Smooth muscle cell (in vitro differentiated cells): ENCODE data around the gene PCSK6. TPM values are rescaled to one million over a fixed set of nuclear protein-coding genes. Genes with fewer than 3 reads are reported as not detected.

Source experiments
- DNase-seq: peaks from one replicate; lab custom pipeline; 2025; ENCODE audit not compliant: unreplicated experiment; lab: John Stamatoyannopoulos, UW
- H2AFZ ChIP-seq: fragments of 200-600 bp; sonication (generic); 2 replicates; pipeline ENCODE4 v1.6.0; 2016; ENCODE audit warnings: antibody characterized with exemption, low read depth, mild to moderate bottlenecking
- H3F3A ChIP-seq: fragments of 200-600 bp; sonication (generic); 2 replicates; pipeline ENCODE4 v1.6.0; 2017; ENCODE audit warnings: antibody characterized with exemption, low read depth
- H3K27ac ChIP-seq: fragments of 200-600 bp; sonication (generic); 2 replicates; pipeline ENCODE4 v1.5.1; 2016; ENCODE audit warnings: low read depth, mild to moderate bottlenecking
- H3K27me3 ChIP-seq: fragments of 200-600 bp; sonication (generic); 2 replicates; pipeline ENCODE4 v1.6.1; 2016; ENCODE audit warnings: low read depth, mild to moderate bottlenecking
- H3K36me3 ChIP-seq: fragments of 200-600 bp; sonication (generic); 2 replicates; pipeline ENCODE4 v1.5.1; 2016; ENCODE audit warnings: low read depth
- H3K4me1 ChIP-seq: fragments of 200-600 bp; sonication (generic); 2 replicates; pipeline ENCODE4 v1.5.1; 2016; ENCODE audit warnings: low read depth
- H3K4me2 ChIP-seq: fragments of 200-600 bp; sonication (generic); 2 replicates; pipeline ENCODE4 v1.6.0; 2016; ENCODE audit warnings: mild to moderate bottlenecking
- H3K4me3 ChIP-seq: fragments of 200-600 bp; sonication (generic); 2 replicates; pipeline ENCODE4 v1.5.1; 2016; ENCODE audit warnings: mild to moderate bottlenecking
- H3K79me2 ChIP-seq: fragments of 200-600 bp; sonication (generic); 2 replicates; pipeline ENCODE4 v1.6.0; 2016; ENCODE audit warnings: low read depth, mild to moderate bottlenecking
- H3K9ac ChIP-seq: fragments of 200-600 bp; sonication (generic); 2 replicates; pipeline ENCODE4 v1.6.0; 2016; ENCODE audit warnings: low read depth
- H3K9me3 ChIP-seq: fragments of 200-600 bp; sonication (generic); replicated peaks from 2 replicates; pipeline ENCODE4 v1.5.1; 2016; ENCODE audit warnings: low read depth
- H4K20me1 ChIP-seq: fragments of 200-600 bp; sonication (generic); 2 replicates; pipeline ENCODE4 v1.6.0; 2016; ENCODE audit warnings: low read depth
- WGBS: methylation state at CpG from one replicate; pipeline ENCODE4 v1.1.7; 2016; ENCODE audit warnings: low lambda C conversion rate; 5-methylcytosine and 5-hydroxymethylcytosine counted together
- polyA plus RNA-seq: library from polyadenylated mRNA; unstranded; fragments of >200 nt; fragmentation: Nextera tagmentation; extraction: Ambion mirVana; gene quantifications from 2 replicates; pipeline ENCODE4 v1.2.1, GENCODE V29; 2016
- total RNA-seq: library from RNA; depleted of rRNA; stranded (reverse); fragments of >200 nt; gene quantifications from 2 replicates; pipeline ENCODE4 v1.2.3, GENCODE V29; 2014
- TF ChIP-seq, protein P1 (sequence below): fragments of 200-600 bp; sonication (generic); IDR thresholded peaks from 2 replicates; pipeline ENCODE4 v1.5.1; 2017; ENCODE audit warnings: borderline replicate concordance, mild to moderate bottlenecking, antibody characterized with exemption; ENCODE audit not compliant: insufficient read depth, poor library complexity, severe bottlenecking

Gene PCSK6
- total and polyA plus RNA-seq, 2 experiments from 2014 or later = 17.5 TPM

DNA sequence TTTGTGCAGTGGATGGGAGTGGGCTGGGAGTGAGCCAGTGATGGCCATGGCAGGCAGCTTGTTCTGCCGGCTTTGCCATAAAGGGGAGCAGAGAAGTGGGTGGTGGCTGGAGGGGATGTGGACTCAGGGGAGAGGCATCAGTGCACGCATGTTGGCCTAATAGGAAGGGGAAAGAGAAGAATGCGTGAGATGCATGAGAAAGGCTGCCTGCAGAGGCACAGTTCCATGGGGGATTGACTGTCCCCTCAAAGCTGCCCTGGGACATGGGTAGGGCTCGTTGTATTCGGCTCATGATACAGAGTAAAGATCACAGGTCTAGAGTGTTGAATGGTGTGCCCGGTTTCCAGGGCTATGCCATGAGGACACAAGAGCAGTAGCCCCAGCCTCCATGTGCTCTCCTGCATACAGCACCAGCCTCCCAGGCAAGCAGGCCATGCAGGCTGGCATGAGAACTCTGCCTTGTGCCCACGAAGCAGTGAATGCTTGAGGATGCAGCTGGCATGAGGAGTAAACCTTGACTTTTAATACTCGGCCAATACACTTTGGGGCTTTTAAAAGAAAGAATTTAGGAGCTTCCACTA, 126.4 kb downstream of the PCSK6 start:
- H3K9me3 ChIP-seq = no peaks in the 10 kb centered on the region
- no peaks in the 10 kb centered on the region for H3K27me3 ChIP-seq
- H3K4me3 ChIP-seq = no peak overlapping the region
- DNase-seq = no peak
- no peaks in the 10 kb centered on the region for H3K4me1 ChIP-seq
- 93% methylated on average over 8 of the region's 8 CpGs for WGBS
- H4K20me1 ChIP-seq = no peaks in the 10 kb centered on the region
- H3K9ac ChIP-seq = no peak overlapping the region
- H3K36me3 ChIP-seq = peaks cover 6% of the 10 kb centered on the region
- H3K79me2 ChIP-seq = no peaks in the 10 kb centered on the region
- no peaks in the 10 kb centered on the region for H3F3A ChIP-seq
- TF ChIP-seq, protein P1, sequence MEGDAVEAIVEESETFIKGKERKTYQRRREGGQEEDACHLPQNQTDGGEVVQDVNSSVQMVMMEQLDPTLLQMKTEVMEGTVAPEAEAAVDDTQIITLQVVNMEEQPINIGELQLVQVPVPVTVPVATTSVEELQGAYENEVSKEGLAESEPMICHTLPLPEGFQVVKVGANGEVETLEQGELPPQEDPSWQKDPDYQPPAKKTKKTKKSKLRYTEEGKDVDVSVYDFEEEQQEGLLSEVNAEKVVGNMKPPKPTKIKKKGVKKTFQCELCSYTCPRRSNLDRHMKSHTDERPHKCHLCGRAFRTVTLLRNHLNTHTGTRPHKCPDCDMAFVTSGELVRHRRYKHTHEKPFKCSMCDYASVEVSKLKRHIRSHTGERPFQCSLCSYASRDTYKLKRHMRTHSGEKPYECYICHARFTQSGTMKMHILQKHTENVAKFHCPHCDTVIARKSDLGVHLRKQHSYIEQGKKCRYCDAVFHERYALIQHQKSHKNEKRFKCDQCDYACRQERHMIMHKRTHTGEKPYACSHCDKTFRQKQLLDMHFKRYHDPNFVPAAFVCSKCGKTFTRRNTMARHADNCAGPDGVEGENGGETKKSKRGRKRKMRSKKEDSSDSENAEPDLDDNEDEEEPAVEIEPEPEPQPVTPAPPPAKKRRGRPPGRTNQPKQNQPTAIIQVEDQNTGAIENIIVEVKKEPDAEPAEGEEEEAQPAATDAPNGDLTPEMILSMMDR = no peak
- H3K27ac ChIP-seq = no peak overlapping the region
- no peak overlapping the region for H3K4me2 ChIP-seq
- H2AFZ ChIP-seq = no peak overlapping the region

DNA sequence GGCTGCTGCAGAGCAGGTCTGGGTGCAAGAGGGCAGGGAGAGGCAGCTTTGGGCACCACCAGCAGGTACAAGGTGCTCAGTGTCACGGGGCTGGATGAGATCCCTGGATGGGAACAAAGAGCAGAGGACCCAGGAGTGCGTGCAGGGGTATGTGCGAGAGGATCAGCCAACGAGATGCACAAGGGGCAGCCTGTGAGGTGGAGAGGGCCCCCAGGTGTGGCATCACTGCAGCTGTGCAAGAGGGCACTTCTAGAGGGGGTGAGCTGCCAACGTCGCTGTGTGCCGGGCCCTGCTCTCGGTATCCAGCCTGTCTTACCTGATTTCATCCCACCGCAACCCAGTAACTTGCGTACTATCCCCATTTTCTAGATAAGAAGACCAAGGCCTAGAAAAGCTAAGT, 127.1 kb downstream of the PCSK6 start:
- no peaks in the 10 kb centered on the region for H3K4me1 ChIP-seq
- H3K27ac ChIP-seq = no peak overlapping the region
- peaks cover 6% of the 10 kb centered on the region for H3K36me3 ChIP-seq
- H3F3A ChIP-seq = no peaks in the 10 kb centered on the region
- TF ChIP-seq, protein P1 = no peak
- no peak overlapping the region for H2AFZ ChIP-seq
- no peaks in the 10 kb centered on the region for H3K27me3 ChIP-seq
- no peaks in the 10 kb centered on the region for H4K20me1 ChIP-seq
- no peak overlapping the region for H3K4me3 ChIP-seq
- no peak for DNase-seq
- H3K9me3 ChIP-seq = no peaks in the 10 kb centered on the region
- 97% methylated on average over 10 of the region's 10 CpGs for WGBS
- H3K9ac ChIP-seq = no peak overlapping the region
- no peaks in the 10 kb centered on the region for H3K79me2 ChIP-seq
- H3K4me2 ChIP-seq = no peak overlapping the region

DNA sequence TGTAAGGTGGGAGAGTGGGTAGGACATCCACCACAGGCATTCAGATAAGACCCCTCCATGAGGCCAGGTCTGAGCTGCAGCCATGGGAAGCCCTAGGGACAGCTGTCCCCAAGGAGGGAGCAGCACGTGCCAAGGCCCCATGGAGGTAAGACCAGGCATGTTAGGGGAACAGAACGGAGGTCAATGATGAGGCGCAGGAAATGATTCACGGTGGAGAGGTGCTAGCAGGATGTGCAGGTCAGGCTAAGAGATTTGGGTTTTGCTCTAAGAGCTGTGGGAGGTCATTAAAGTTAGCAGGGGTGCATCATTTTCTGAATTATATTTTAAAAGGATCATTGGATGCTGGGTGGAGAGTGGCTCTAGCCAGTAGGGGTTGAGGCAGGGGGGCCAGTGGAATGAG, 128.1 kb downstream of the PCSK6 start:
- Histone ChIP-seq H4K20me1 (no peaks in the 10 kb centered on the region), H3K4me3 (no peak overlapping the region), H3K27ac (no peak overlapping the region), H3K4me2 (no peak overlapping the region), H3K4me1 (no peaks in the 10 kb centered on the region), H3K9me3 (no peaks in the 10 kb centered on the region), H3K27me3 (no peaks in the 10 kb centered on the region), H3K9ac (no peak overlapping the region), H3F3A (no peaks in the 10 kb centered on the region), H3K79me2 (no peaks in the 10 kb centered on the region), H3K36me3 (peaks cover 6% of the 10 kb centered on the region), H2AFZ (no peak overlapping the region)
- DNase-seq = no peak
- WGBS = 95% methylated on average over 4 of the region's 4 CpGs
- TF ChIP-seq, protein P1 = no peak

DNA sequence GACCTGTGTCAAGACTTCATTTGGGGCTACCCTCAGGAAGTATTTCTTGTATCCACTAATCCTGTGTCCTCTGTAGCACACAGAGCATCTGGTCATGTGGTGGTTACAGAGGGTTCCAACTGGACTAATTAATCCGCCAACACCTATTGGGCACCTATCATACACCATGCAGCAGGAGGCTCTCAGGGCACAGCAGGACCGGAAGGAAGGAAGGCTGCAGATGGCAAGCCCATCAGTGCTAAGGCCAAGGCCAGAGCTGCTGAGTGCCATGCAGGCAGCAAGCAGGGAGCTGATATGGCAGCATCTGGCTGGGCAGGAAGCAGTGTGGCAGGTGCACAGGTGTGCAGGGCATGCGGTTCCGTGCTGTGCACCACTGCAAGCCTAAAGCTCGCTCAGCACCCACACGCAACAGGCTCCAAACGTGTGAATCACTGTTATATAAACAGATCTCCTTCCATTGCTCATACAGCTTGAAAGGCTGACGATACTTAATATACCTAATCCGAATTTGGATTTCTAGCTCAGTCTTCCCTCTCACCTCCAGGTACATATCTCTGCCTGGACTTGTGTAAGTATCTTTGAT, 130.1 kb downstream of the PCSK6 start:
- no peak overlapping the region for H2AFZ ChIP-seq
- DNase-seq = no peak

More for the DNA sequence above, 130.1 kb downstream of the PCSK6 start:
- H4K20me1 ChIP-seq = no peaks in the 10 kb centered on the region
- no peaks in the 10 kb centered on the region for H3K4me1 ChIP-seq
- H3K27ac ChIP-seq = no peak overlapping the region
- H3K79me2 ChIP-seq = no peaks in the 10 kb centered on the region
- H3F3A ChIP-seq = no peaks in the 10 kb centered on the region
- no peaks in the 10 kb centered on the region for H3K27me3 ChIP-seq
- no peak overlapping the region for H3K4me3 ChIP-seq
- 80% methylated on average over 9 of the region's 9 CpGs for WGBS
- no peak overlapping the region for H3K9ac ChIP-seq
- no peaks in the 10 kb centered on the region for H3K36me3 ChIP-seq
- no peaks in the 10 kb centered on the region for H3K9me3 ChIP-seq
- no peak overlapping the region for H3K4me2 ChIP-seq
- TF ChIP-seq, protein P1 = no peak
